Lung (tissue), 12 donors: ENCODE results near the gene SLC2A10. TPM values are rescaled to one million over a fixed set of nuclear protein-coding genes. Genes with fewer than 3 reads are reported as not detected.

ENCODE experiments used
- ATAC-seq: fragments of 200-7000 bp; cut with Tn5 transposase; one replicate; pipeline ENCODE4 v1.9.1; 2020; ENCODE audit warnings: moderate number of reproducible peaks; ENCODE audit not compliant: insufficient read depth, low FRiP score
- DNase-seq, 3 donors: peaks; one replicate each; pipeline ENCODE4 v3.0.0-alpha.2; 2013 to 2017
- H3K27ac ChIP-seq, 2 donors: one replicate each; pipeline ENCODE4 v1.5.1; 2013; ENCODE audit warnings: mild to moderate bottlenecking in 2 of 2, moderate library complexity in 2 of 2, control low read depth in 1 of 2, inconsistent platforms in 1 of 2, low read depth in 1 of 2, low read length in 1 of 2
- H3K27me3 ChIP-seq, 3 donors: one replicate each; pipeline ENCODE4 v1.5.1; 2013; ENCODE audit warnings: low read length in 2 of 3; ENCODE audit not compliant: control insufficient read depth in 3 of 3, insufficient read depth in 3 of 3
- H3K36me3 ChIP-seq, 4 donors: one replicate each; pipeline ENCODE4 v1.5.1; 2013; ENCODE audit warnings: low read length in 4 of 4, mild to moderate bottlenecking in 1 of 4, moderate library complexity in 1 of 4; ENCODE audit not compliant: control insufficient read depth in 4 of 4, insufficient read depth in 4 of 4
- H3K4me1 ChIP-seq, 5 donors: one replicate each; pipeline ENCODE4 v1.5.1; 2013; ENCODE audit warnings: low read length in 5 of 5, mild to moderate bottlenecking in 2 of 5, moderate library complexity in 1 of 5; ENCODE audit not compliant: control insufficient read depth in 5 of 5, insufficient read depth in 5 of 5
- H3K4me3 ChIP-seq: one replicate; pipeline ENCODE4 v1.5.1; 2013; ENCODE audit warnings: mild to moderate bottlenecking, control low read depth, moderate library complexity
- H3K9ac ChIP-seq, 2 donors: one replicate each; pipeline ENCODE4 v1.5.1; 2013; ENCODE audit warnings: low read length in 2 of 2, control low read depth in 1 of 2; ENCODE audit not compliant: insufficient read depth in 1 of 2
- H3K9me3 ChIP-seq, 4 donors: one replicate each; pipeline ENCODE4 v1.5.1; 2013; ENCODE audit warnings: low read length in 3 of 4, mild to moderate bottlenecking in 1 of 4, moderate library complexity in 1 of 4; ENCODE audit not compliant: control insufficient read depth in 4 of 4, insufficient read depth in 3 of 4
- WGBS, 2 donors: extraction: QIAGEN DNeasy Blood & Tissue Kit; methylation state at CpG; one replicate each; pipeline ENCODE4 v1.1.7; 2013; 5-methylcytosine and 5-hydroxymethylcytosine counted together
- polyA plus RNA-seq, 2 donors: library from polyadenylated mRNA; stranded (reverse); fragments of 200-250 nt; gene quantifications; one replicate each; pipeline ENCODE4 v1.2.1, GENCODE V29; 2013
- total RNA-seq, 2 donors: library from RNA; depleted of rRNA in 1 of 2; stranded (reverse); fragments of >200 nt in 1 of 2; gene quantifications; one replicate each; pipeline ENCODE4 v1.2.1, GENCODE V29; 2014 to 2021
- TF ChIP-seq, protein P1 (sequence below): IDR thresholded peaks from 2 replicates; pipeline ENCODE4 v1.5.1; 2012; ENCODE audit warnings: mild to moderate bottlenecking; ENCODE audit errors: control extremely low read depth, extremely low read depth
- donor health status: control.
- donor health status: control.
- donor health status: Bipolar disorder and iron deficiency.
- donor health status: healthy.
- donor health status: DM: yes; HTN: yes; CAD: no.

The SLC2A10 gene
- total and polyA plus RNA-seq, 4 donors, result 7.4 to 20.6 (median 12.1) TPM

GRCh38 chr20:46717818-46718541 lies 8.5 kb downstream of the SLC2A10 start:
- peaks cover 0 to 9% (median 4%) of the 10 kb centered on the region in 5 donors for H3K4me1 ChIP-seq
- no peak overlapping the region for H3K27ac ChIP-seq
- WGBS, 2 donors, result 94 to 95% methylated on average over 9 of the region's 9 CpGs
- H3K4me3 ChIP-seq, result no peak overlapping the region
- TF ChIP-seq, protein P1, sequence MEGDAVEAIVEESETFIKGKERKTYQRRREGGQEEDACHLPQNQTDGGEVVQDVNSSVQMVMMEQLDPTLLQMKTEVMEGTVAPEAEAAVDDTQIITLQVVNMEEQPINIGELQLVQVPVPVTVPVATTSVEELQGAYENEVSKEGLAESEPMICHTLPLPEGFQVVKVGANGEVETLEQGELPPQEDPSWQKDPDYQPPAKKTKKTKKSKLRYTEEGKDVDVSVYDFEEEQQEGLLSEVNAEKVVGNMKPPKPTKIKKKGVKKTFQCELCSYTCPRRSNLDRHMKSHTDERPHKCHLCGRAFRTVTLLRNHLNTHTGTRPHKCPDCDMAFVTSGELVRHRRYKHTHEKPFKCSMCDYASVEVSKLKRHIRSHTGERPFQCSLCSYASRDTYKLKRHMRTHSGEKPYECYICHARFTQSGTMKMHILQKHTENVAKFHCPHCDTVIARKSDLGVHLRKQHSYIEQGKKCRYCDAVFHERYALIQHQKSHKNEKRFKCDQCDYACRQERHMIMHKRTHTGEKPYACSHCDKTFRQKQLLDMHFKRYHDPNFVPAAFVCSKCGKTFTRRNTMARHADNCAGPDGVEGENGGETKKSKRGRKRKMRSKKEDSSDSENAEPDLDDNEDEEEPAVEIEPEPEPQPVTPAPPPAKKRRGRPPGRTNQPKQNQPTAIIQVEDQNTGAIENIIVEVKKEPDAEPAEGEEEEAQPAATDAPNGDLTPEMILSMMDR, result no peak
- H3K36me3 ChIP-seq, result peaks cover 0 to 5% (median 1%) of the 10 kb centered on the region in 4 donors
- H3K27me3 ChIP-seq, result no peaks in the 10 kb centered on the region
- H3K9ac ChIP-seq, result no peak overlapping the region
- H3K9me3 ChIP-seq, result peaks cover 0 to 7% (median 2%) of the 10 kb centered on the region in 4 donors
- DNase-seq (no peak), ATAC-seq (no peak)

DNA sequence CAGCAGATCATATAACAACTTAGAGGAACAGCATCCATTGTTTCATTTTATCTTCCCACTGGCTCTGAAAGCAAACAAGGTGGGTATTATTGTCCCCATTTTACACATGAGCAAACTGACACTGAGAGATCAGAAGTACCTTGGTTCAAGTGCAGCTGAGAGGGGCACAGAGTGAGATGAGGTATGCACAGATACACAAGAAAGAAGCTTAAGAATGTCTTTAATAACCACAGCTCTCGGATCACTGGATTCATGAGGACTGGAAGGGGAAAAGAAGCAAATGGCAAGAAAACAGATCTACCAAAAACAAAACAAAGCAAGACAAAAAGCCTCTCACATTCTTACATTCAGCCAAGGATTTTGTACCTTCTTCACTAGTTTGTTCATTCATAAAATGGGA lies 10.6 kb downstream of the SLC2A10 start:
- no peak for DNase-seq
- Histone ChIP-seq H3K27me3 (no peaks in the 10 kb centered on the region), H3K9me3 (peaks cover 0 to 7% (median 3%) of the 10 kb centered on the region in 4 donors), H3K4me1 (peaks cover 0 to 5% (median 4%) of the 10 kb centered on the region in 5 donors), H3K9ac (no peak overlapping the region), H3K36me3 (peaks cover 0 to 5% (median 2%) of the 10 kb centered on the region in 4 donors), H3K27ac (no peak overlapping the region), H3K4me3 (no peak overlapping the region)
- TF ChIP-seq, protein P1, result no peak
- no peak for ATAC-seq
- WGBS, 2 donors, result 95 to 100% methylated on average over 1 of the region's 1 CpG

DNA sequence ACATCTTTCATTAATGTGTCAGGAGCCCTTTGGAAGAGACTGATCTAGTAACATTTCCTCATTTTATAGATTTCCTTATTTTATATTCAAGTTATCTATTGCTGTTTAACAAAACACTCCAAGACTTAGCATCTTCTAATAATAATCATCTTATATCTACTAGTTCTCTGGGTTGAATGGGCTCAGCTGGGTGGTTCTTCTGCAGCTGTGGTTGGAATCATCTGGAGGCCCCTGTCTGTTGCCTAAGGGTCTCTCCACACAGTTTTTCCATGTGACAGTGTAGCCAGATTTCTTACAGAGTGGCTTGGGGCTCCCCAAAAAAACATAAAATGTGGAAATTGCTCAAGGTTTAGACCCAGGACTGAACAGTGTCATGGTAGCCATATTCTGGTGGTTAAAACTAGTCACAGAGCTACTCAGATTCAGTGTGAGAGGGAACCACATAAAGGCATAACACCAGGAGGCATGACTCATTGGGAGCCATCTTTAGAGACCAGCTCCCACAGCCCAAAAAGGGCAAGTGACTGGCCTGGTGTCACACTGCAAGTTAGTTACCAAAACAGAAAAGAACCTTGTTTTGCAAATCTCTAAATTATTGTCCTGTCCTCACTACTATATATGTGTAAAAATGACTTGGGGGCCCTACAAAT lies 11.5 kb downstream of the SLC2A10 start:
- H3K36me3 ChIP-seq, result peaks cover 0 to 7% (median 5%) of the 10 kb centered on the region in 4 donors
- no peak for DNase-seq
- H3K27ac ChIP-seq, result no peak overlapping the region
- H3K27me3 ChIP-seq, result no peaks in the 10 kb centered on the region
- no peak overlapping the region for H3K9ac ChIP-seq
- H3K9me3 ChIP-seq, result peaks cover 0 to 9% (median 3%) of the 10 kb centered on the region in 4 donors
- no peak for ATAC-seq
- no peaks in the 10 kb centered on the region for H3K4me1 ChIP-seq
- H3K4me3 ChIP-seq, result no peak overlapping the region
- TF ChIP-seq, protein P1, result no peak
